Suprapubic skin (tissue), 4 donors: ENCODE results near the gene C1orf146.

Experiments used
- POLR2A ChIP-seq, 2 donors: fragments of 450-650 bp; IDR thresholded peaks; one replicate each; pipeline ENCODE4 v1.6.1; 2017; ENCODE audit warnings: antibody characterized with exemption in 2 of 2, mild to moderate bottlenecking in 2 of 2, moderate library complexity in 2 of 2
- POLR2AphosphoS5 ChIP-seq, 3 donors: sonication (generic); formaldehyde crosslinking; IDR thresholded peaks; one replicate each; pipeline ENCODE4 v1.6.1; 2017; ENCODE audit warnings: antibody characterized with exemption in 3 of 3
- TF ChIP-seq, protein P1 (sequence below), 2 donors: fragments of 200-600 bp in 1 of 2; fragments of 450-650 bp in 1 of 2; sonication (generic) in 1 of 2; IDR thresholded peaks; one replicate each; pipeline ENCODE4 v1.5.1; 2016 to 2019; ENCODE audit warnings: antibody characterized with exemption in 2 of 2, mild to moderate bottlenecking in 1 of 2, moderate library complexity in 1 of 2

DNA sequence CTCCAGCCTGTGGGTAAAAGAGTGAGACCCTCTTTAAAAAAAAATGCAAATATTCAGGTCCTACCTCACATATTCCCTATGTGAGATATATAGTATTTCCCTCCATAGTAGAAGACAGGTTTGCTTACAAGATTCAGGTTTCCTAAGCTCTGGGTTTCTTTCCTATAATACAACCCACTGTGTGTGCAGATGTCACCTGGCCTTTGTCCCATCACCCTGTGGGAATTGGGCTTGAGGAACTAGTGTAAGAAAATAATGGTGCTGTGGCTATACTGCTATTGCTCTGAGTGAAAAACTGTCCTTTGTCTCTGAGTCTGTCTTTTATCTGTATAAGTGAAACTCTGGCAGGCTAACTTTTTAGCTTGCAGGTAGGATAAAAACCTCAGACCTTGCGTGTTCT lies 13.0 kb downstream of the C1orf146 start:
- TF ChIP-seq, protein P1, sequence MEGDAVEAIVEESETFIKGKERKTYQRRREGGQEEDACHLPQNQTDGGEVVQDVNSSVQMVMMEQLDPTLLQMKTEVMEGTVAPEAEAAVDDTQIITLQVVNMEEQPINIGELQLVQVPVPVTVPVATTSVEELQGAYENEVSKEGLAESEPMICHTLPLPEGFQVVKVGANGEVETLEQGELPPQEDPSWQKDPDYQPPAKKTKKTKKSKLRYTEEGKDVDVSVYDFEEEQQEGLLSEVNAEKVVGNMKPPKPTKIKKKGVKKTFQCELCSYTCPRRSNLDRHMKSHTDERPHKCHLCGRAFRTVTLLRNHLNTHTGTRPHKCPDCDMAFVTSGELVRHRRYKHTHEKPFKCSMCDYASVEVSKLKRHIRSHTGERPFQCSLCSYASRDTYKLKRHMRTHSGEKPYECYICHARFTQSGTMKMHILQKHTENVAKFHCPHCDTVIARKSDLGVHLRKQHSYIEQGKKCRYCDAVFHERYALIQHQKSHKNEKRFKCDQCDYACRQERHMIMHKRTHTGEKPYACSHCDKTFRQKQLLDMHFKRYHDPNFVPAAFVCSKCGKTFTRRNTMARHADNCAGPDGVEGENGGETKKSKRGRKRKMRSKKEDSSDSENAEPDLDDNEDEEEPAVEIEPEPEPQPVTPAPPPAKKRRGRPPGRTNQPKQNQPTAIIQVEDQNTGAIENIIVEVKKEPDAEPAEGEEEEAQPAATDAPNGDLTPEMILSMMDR (IDR thresholded peaks at IDR 0.05) = no peak
- no peak for TF ChIP-seq POLR2A (IDR thresholded peaks at IDR 0.05)
- TF ChIP-seq POLR2AphosphoS5 (IDR thresholded peaks at IDR 0.05) = no peak
